ENCODE data around the gene SUPT4H1.
A peak's percentile ranks its signal among the peaks of the same experiment; 100 is the strongest.

Gene SUPT4H1

DNA sequence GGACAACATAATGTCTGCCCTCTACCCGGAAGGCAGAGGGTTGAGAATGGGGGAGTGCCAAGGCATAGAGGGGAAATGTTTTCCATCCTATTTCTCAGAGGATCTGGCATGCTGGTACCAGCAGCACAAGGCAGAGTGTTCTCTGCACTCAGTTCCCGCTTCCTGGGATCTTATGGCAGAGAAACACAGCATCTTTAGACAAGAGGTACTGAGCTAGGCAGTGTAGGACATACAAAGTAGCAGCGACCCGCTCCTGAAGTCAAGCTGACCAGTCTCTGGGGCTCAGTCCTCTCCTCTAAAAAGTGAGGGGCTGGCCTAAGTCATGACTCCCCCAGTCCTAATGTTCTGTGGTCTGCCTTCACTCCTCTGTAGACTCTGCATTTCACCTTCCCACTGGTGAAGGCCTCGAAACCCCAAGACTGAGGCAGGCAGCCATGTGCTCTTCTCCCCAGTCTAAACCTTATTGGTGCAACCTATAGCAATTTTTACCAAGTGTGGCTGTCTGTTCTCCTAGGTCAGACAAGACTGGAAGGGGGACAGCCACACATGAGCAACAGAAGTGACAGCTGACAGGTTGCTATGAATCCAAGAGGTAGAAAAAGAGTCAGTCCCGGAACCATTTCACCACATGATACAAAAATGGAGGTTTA lies 12.1 kb downstream of the SUPT4H1 start:
- peak; percentile 43 for DNase-seq
- ATAC-seq: no peak

DNA sequence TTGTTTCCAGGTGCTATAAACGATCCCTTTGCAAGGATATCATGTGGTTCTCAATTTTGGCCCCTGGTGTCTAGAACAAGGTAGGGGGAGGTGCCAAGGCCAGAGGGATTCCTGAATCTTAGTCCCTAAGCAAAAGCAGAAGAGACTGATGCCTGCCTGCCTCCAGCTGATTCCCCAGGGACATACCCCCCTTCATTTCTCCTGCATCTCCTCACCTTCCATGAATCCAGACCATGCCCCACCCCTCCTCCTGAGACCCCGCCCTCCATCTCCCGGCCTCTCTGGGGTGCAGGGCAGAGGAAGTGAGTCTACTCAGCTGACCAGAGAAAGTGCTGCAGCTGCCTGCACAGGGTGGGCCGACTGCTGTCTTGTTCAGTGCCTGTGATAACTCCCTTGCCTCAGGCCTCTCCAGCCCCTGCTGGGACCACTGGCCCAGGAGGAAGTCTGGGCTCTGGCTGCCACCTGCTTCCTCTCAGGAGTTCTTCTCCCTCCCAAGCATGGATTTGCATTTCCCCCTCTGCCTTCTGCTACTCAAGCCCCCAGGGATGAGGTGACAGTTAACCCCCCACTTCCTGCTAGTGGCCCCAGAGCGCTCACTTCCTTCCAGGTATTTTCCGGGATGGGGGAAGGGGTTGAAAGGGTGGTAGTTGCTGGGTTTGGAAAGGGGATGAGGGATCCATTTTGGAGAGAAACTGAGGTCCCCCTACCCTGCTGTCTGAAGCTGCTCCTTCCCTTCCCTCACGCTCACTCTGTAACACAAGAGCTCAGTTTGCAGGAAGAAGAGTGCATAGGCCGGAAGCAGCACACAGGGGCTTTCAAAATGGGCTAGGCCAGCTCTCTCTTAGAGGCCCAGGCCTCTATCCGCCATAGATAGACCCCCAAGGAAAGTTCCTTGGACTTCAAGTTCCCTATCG lies 12.9 kb downstream of the SUPT4H1 start:
- peak; percentile 89 for DNase-seq
- peak; percentile 45 for ATAC-seq

DNA sequence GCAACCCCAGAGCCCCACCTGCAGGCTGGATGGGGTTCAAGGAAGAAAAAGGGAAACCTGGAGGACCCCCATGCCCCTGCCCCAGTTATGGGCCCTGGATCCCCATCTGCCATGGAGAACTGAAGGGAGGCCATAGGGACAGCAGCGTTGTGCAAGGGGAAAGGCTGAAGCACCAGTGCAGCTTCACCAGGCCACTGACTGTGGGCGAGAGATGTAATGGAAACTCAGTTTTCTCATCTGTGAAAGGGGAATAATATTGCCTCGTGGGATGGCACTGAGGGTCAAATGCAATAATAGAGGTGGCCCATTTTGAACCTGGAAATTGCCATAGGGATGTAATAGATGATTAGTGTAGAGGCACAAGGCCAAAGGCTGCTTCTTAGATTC lies 13.6 kb downstream of the SUPT4H1 start:
- ATAC-seq (peak; percentile 10), DNase-seq (no peak)

DNA sequence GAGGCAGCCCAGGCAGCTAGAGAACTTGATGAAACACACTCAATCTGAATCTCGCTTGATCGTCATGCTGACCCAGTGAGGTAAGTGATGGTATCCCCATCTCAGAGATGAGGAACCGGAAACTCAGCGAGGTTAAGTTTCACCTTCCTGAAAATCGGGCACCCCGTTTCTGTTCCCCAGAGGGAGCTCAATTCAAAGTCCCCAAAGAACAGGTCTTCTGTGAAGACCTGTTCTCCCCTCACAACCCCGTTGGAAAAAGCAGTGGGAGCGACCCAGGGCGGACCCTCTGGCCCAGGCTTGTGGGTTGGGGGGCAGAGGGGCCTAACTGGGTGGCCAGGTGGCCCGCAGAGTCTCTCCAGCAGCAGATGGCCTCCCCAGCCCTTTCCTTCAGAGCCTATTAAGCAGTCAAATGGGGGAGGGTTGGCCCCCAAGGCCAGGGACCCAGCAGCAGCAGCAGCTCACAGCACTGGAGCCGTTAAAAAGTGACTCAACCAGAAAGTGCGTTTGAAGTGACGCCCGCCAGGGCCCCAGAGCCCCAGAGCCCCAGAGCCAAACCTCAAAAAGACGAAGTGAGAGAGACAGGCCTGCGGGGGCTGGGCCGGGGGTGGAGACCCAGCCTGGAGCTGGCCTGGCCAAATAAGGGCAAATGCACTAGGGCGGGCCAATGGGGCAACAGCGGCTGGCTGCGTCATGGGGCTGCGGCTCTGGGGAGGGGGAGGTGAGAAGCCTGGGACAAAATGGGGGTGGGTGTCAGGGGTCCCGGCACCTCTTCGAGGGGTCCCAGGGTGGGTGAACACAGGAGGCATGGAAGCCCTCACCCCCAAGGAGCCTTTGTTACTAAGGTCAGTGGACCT lies 14.2 kb downstream of the SUPT4H1 start:
- ATAC-seq (peak; percentile 62), DNase-seq (peak; percentile 94)

DNA sequence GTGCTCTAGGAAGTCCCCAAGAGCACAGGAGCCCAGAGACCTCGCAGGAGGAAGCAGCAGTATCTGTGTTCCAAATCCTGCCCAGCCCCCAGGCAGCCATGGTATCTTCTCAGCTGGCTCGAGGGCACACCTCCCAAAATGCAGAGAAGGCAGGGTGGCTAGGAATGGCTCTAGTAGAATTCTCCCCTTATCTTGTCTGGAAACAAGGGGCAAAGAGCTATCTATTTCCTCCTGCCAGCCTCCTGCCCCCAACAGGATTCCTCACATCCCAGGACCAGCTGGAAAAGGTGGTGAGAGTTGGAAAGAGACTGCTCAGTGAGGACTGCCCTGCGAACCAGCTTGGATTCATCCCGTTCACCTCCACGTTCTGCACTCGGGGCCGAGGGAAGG lies 14.8 kb downstream of the SUPT4H1 start:
- ATAC-seq (no peak), DNase-seq (peak; percentile 71)

DNA sequence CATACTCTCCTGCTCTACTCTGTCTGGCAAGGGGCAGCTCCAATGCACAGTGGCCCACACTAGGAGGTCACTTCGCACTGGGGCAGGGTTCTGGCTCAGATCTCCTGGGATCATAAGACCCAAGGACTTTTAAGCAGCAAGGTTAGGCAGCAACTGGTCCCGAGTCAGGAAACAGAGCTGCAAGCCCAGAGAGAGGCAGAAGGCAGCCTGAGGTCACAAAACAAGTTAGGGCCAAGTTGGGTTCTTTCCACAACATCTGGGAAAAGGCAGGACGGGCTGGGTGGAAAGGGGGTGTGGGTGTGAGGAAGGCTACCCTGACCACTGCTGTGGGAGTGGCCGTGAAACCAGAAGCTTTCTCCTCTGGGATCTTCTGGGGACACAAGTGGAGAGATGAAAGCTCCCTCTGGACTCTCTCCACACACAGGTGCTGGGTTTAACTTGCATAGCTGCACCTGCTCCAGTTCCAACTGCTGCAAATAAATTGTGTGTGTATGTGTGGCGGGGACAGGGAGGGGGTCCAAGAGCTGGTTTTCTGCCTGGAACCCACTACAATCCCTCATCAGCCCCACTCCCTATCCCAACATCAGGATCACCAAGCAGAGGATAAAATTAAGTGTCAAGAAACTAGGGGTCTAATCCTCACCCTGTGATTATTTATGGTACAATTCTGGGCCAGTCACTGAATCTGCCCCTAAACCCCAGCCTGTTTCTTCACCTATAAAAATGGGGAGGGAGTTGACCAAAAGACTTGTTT lies 15.4 kb downstream of the SUPT4H1 start:
- peak; percentile 51 for DNase-seq

DNA sequence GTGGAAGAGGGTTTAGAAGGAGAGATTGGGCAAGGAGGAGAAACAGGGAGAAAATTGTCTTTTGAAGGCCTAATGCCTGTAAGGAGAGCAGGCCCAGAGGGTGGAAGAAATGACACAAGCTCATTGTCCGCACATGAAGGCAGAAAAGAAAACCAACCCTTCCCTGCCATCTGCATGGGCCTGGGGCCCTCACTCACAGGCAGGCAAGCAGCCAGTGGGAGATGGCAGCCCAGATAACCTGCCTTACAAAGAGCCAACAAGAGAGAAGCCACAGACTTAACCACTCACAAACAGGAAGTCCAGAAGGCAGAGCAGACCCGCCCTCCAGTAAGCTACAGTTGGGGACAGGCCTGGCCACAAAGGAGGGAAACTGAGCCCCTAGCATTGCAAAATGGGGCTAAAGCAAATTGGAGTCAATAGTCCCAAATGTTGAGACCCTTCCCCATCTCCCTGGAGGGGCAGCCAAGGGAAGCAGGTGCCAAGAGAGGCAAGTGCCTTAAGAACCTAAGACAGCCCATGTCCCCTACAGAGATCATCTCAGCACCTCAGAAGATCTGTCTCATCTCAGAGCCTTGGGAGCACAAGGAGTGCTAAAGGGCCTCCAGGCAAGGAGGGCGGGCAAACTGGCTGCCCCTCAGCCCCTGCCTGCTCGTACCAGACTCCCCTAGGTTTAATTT lies 16.1 kb downstream of the SUPT4H1 start:
- DNase-seq: peak; percentile 75
- peak; percentile 14 for ATAC-seq

More for the DNA sequence above, 15.4 kb downstream of the SUPT4H1 start:
- ATAC-seq: no peak

DNA sequence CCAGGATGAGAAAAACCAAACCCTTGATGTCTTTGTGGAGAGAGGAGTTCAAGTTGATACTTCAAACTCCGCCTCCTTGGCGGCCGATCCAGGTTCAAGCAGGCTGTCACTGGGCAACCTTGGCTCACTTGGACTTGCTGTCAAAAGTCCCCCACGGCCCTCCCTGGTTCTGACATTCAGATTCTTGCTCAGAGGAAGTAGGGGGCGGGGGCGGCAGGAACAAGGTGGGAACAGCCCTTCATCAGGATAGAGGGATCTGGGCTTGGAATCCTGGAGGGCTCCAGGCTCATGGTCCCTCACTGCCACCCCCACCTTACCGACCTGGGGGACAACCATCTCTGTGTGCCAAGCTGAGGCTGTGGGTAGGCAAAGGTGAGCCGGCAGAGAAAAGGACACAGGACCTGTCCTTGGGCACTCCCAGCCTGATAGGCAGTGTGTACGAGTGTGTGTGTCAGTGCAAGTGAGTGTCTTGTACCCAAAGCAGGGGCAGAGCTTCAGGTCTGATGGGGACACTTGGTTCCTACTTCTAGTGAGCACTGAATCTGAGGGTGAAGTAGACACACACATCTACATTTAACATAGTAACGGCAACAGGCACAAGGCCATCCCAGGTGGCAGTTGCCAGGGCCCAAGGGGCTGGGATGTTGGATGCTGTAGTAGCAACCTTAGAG lies 16.8 kb downstream of the SUPT4H1 start:
- ATAC-seq (no peak), DNase-seq (peak; percentile 76)

DNA sequence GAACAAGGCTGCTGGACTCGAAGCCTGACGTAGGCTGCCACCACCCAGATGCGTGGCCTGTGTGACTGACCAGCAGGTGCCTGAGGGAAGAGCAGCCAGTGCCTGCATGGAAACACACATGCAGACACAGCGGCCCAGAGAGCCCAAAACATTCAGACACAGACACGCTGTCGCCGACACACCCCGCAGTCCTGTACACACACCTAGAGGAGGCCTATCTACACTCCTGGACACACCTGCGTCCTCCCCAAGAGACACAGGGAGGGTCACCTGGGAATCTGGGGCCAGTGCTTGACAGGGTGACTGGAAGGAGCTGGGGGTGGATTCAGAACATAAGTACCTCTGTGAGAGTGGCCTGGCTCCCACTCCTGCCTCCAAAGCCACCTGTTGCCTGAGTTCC lies 17.3 kb downstream of the SUPT4H1 start:
- DNase-seq: peak; percentile 33
- ATAC-seq: no peak

DNA sequence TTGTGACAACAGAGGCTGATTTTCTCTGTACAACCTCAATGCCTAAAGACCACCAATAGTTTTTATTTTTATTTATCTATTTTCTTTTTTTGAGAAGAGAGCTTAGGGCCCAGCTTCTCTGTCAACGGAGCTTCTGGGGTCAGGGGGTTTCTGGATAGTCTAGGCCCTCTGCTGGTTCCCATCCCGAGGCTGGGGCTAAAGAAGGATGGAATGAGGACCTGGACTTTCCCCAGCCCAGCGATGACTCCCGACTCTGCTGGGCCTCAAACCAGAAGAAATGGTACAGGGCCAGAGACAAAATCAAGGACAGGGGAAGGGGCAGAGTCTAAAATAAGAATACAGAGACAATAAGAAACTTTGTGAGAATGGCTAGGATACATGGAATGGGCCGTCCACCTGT lies 17.7 kb downstream of the SUPT4H1 start:
- DNase-seq (no peak), ATAC-seq (no peak)

DNA sequence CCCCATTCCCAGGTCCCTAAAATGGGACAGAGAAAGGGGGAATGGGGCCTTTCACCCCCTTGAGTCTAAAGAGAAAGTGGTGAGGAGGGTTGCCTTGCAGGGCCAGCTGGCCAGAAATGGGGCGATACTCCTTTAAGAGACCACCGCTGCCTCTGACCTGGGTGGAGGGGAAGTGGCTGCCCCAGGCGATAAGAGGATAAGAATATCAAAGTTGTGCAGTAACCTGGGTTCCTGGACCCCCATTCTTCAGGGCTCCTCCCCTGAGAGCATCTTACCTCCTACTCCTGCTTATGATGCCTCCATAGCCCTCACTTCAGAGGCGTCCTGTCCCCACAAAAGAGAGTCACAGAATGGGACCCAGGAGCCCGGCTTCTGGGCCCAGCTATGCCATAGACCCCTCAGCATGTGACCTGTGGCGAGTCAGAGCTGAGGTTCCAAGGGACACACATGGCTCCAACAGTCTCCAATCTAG lies 18.2 kb downstream of the SUPT4H1 start:
- DNase-seq (peak; percentile 47), ATAC-seq (no peak)

DNA sequence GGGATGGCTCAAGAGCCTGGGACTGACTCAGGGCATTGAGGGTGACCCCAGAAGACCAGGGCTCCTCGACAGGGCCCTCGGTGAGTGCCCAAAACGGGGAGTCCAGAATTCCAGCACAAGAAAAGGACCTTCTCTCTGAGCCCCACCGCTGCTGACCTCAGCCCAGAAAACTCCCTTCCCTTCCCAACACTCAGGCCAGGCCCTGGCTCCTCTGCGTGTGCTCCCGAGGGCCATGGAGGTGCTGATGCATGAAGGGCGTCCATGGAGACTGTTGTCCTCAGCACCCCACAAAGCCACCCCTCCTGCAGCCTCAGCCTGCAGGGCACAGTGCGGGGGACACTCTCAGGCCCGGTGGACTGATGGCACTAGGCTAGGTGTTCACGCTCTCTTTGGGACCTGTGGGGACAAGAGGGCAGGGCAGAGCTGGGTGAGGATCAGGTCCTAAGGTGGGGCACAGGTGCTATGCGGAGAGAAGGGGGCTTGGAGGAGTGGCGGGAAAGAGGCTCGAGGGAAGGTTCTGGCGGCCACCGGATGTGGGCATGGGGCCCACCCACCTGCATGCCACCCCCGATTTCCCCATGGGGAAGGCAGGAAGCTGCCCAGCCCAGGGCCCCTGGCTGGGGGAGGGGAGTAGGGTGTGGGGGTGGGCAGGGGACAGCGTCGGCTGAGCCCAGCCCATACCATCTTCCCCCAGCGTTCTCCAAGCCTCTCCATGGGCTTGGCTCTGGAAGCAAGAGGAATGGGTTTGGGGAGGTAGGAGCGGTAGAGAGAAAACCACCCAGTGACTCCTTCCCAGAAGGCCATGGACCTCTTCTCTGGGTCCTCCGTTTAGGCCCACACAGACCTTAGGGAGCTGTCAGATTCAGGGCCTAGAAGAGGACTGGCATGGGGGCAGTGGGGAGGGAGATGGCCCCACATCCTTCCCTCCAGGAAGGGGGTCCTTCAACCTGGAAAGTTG lies 18.9 kb downstream of the SUPT4H1 start:
- ATAC-seq (no peak), DNase-seq (peak; percentile 88)

DNA sequence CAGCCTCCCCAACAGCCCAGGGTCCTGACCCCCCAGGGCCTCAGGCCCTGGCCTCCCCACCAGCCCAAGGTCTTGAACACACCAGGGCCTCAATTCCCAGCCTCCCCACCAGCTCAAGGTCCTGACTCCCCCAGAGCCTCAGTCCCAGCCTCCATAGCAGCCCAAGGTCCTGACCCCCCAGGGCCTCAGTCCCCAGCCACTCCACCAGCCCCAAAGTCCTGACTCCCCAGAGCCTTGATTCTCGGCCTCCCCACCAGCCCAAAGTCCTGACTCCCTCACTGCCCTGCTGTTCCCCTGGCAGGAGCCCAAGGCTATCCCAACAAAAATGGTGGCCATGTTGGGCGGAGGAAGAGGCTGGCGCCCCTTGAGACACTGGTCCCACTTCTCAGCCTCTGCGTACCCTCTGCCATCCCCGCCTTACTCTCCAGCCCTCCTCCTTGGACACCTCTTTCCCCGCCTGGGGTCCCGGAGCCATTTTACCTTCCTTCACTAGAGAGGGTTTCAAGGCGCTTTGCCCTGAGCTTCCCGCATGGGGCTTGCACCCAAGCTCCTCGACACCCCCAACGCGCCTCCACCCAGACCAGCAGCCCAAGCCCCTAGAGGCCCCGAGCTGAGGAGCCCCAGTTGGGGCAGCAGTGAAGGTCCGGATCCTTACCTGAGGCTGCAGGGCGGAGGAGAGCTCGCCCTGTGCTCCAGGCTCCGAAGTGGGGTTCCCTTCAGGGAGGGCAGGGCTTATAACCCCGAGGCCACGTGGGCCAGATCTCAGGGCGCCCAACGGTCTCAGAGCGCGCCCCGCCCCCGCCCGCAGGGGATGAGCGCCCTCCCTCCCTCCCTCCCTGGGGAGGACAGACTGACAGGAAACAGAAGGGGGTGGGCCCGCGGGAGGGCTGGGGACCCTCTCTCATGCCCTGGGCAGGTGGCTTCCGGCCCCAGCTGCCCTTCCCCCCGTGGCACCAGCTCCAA lies 19.9 kb downstream of the SUPT4H1 start:
- DNase-seq (peak; percentile 94), ATAC-seq (peak; percentile 3)

DNA sequence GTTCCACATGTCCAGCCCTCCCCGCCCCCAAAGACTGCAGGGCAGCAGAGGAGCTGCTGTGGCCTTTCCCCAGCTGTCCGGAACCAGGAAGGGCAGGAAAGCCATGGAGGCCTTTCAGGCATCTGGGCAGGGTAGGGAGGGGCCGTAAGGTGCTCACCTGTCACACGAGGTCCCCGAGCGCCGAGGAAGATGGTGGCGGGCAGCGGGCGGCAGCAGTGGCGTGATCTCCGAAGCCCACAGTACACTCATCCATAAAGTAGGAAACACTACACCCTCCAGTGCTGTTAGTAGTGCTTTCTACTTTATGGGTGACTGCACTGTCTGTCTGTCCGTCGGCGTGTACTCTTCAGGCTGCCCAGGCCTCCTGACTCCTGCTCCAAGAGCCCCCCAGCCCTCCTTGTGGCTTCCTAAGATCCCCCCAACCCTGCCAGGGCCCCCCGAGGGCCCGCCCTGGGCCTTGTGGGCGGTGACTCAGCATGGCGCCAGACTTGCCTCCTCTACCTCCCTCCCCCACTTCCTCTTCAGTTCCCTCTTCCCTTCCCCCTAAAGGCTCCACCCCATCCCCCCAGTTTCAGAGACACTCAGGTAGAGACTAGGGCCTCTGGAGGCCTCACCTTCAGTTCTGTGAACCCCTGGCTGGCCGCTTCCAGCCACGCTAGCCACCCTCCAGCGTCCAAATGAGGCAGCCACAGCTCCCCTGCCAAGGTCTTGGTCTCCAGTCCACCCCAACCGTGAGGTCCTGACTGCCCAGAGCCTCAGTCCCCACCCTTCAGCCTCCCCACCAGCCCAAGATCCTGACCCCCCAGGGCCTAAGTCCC lies 20.8 kb downstream of the SUPT4H1 start:
- ATAC-seq (no peak), DNase-seq (peak; percentile 75)

DNA sequence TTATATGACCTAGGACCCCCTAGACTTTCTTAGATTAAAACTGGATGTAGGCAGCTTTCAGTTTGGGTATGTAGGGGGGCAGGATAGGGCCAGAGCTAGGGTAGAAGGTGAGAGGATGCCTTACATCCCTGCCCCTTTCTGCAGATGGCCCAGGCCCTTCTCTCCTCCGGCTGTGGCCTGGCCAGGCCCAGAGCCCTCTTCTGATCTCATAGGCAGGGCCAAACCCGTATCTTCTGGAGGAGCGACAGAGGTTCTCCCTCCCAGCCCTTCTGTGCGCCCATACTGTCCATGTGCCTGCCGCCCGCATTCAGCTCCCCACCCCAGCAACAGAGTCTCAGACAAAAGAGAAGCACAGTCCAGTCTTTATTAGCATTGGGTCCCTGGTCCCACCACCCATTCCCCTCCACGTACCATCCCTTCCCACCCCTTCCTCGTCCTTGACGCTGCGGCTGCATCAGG lies 21.4 kb downstream of the SUPT4H1 start:
- ATAC-seq (peak; percentile 0), DNase-seq (peak; percentile 60)

DNA sequence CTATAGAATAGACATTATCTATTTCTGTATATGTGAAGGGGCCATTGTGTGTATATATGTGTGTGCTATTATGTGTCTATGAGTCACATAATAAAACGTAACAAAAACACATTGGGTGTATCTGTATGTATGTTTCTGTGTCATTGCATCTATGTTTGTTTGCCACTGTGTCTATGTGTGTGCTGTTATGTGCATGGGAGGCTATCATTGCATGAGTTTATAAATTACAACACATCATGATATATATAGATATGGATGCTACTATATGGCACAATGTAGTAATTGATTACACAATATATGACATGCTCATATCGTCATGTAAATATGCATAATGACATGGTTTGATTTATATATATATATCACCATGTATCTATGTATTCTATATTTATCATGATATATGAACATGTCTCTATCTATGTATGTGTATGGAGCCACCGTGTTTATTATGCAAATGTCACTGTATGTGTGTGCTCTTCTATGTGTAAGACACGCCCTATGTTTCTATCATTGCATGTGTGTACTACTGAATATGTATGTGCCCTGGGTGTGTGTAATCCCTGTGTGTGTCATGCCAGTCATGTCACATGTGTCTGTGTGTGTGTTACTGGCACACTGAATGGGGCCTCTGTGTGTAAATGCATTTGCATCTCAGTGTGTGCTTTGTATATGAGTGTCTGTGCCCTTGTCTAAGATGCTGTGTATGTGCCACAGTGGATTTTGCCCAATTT lies 22.0 kb downstream of the SUPT4H1 start:
- ATAC-seq (peak; percentile 36), DNase-seq (peak; percentile 70)
